Glutamatergic neuron (in vitro differentiated cells): ENCODE data around the gene RASA3. TPM values are rescaled to one million over a fixed set of nuclear protein-coding genes. Genes with fewer than 3 reads are reported as not detected.

ENCODE experiments used
- DNase-seq: peaks from one replicate; pipeline ENCODE4 v3.0.0; 2022
- H3K27ac Mint-ChIP-seq: one replicate; pipeline ENCODE4 v1.8.0; 2020; ENCODE audit warnings: mild to moderate bottlenecking, mixed read lengths, inconsistent platforms; ENCODE audit not compliant: unreplicated experiment
- H3K27me3 Mint-ChIP-seq: one replicate; pipeline ENCODE4 v1.8.0; 2020; ENCODE audit warnings: mild to moderate bottlenecking, moderate library complexity, mixed read lengths, inconsistent platforms; ENCODE audit not compliant: unreplicated experiment
- H3K36me3 Mint-ChIP-seq: one replicate; pipeline ENCODE4 v1.8.0; 2020; ENCODE audit warnings: mild to moderate bottlenecking, mixed read lengths, inconsistent platforms; ENCODE audit not compliant: unreplicated experiment
- H3K4me1 Mint-ChIP-seq: one replicate; pipeline ENCODE4 v1.8.0; 2020; ENCODE audit warnings: mild to moderate bottlenecking, low read depth, mixed read lengths, inconsistent platforms; ENCODE audit not compliant: unreplicated experiment
- H3K4me3 Mint-ChIP-seq: one replicate; pipeline ENCODE4 v1.8.0; 2020; ENCODE audit warnings: mild to moderate bottlenecking, mixed read lengths, inconsistent platforms; ENCODE audit not compliant: unreplicated experiment
- H3K9me3 Mint-ChIP-seq: one replicate; pipeline ENCODE4 v1.8.0; 2020; ENCODE audit warnings: mild to moderate bottlenecking, moderate library complexity, mixed read lengths, inconsistent platforms; ENCODE audit not compliant: unreplicated experiment
- total RNA-seq: library from RNA; stranded (reverse); fragmentation: NEBNext Ultra II Directional; extraction: Animal tissue kit (Norgen Biotek cat#: 25700); gene quantifications from one replicate; pipeline ENCODE4 v1.2.1, GENCODE V29; 2021; ENCODE audit not compliant: unreplicated experiment
- TF ChIP-seq, protein P1 (sequence below): fragments of 200-600 bp; sonication (generic); IDR thresholded peaks from one replicate; pipeline ENCODE4 v1.5.0; 2021; ENCODE audit not compliant: partially characterized antibody, unreplicated experiment

RASA3 gene
- total RNA-seq, 1 donor from 2014 or later: 15.2 TPM

DNA sequence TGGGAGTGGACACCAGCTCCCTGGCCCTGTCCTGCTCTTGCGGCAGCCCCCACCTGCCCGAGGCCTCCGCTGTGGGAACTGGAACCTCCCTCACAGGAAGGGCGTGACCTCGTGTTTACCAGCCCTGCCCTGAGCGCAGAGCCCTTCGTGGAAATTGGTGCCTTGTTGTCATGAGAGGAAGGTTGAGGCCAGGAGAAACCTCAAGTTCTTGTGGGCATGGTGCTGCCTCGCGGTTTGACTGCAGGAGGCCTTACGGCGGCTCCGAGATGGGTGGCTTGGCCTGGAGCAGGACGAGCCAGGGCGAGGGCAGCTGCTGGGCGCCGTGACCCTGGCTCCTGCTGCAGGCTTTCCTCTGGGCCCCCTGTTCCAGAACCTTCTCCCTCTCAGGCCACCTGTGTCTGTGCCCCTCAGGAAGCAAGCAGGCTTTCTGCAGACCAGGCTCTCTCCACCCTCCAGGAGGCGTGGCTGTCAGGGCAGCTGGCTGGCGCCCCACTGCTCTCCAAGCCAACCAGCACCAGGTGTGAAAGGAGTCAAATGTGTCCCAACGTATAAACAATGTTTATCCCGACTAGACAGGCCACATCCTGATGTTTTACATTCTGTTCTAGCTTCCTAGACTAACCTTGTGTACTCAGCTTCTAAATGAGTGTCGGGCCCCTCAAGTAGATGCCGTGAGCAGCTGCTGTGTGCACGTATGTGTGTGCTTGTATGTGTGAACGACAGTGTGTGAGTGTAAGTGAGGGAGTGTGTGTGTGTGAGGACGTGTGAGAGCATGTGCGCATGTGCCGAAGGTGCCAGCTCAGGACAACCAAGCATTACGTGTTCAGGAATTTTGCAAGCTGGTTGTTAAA, 10.4 kb upstream of the RASA3 start:
- Mint-ChIP-seq H3K4me1 (peaks cover 25% of the 10 kb centered on the region), H3K27ac (no peak overlapping the region), H3K4me3 (no peak overlapping the region), H3K36me3 (peaks cover under 1% of the 10 kb centered on the region), H3K9me3 (peaks cover 6% of the 10 kb centered on the region), H3K27me3 (peaks cover 7% of the 10 kb centered on the region)
- TF ChIP-seq, protein P1, sequence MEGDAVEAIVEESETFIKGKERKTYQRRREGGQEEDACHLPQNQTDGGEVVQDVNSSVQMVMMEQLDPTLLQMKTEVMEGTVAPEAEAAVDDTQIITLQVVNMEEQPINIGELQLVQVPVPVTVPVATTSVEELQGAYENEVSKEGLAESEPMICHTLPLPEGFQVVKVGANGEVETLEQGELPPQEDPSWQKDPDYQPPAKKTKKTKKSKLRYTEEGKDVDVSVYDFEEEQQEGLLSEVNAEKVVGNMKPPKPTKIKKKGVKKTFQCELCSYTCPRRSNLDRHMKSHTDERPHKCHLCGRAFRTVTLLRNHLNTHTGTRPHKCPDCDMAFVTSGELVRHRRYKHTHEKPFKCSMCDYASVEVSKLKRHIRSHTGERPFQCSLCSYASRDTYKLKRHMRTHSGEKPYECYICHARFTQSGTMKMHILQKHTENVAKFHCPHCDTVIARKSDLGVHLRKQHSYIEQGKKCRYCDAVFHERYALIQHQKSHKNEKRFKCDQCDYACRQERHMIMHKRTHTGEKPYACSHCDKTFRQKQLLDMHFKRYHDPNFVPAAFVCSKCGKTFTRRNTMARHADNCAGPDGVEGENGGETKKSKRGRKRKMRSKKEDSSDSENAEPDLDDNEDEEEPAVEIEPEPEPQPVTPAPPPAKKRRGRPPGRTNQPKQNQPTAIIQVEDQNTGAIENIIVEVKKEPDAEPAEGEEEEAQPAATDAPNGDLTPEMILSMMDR: no peak
- no peak for DNase-seq

- DNase-seq: no peak
These were observed 9.7 kb upstream of the RASA3 start for GRCh38 chr13:114142137-114142550.

GRCh38 chr13:114141261-114141996, 9.0 kb upstream of the RASA3 start:
- Mint-ChIP-seq H3K4me3 (no peak overlapping the region), H3K9me3 (peaks cover 11% of the 10 kb centered on the region), H3K27ac (no peak overlapping the region), H3K36me3 (peaks cover 3% of the 10 kb centered on the region), H3K4me1 (peaks cover 19% of the 10 kb centered on the region), H3K27me3 (peaks cover 10% of the 10 kb centered on the region)
- TF ChIP-seq, protein P1: no peak
- no peak for DNase-seq

More at GRCh38 chr13:114142137-114142550, 9.7 kb upstream of the RASA3 start:
- H3K4me1 Mint-ChIP-seq: peaks cover 25% of the 10 kb centered on the region
- H3K27me3 Mint-ChIP-seq: peaks cover 10% of the 10 kb centered on the region
- peaks cover 8% of the 10 kb centered on the region for H3K9me3 Mint-ChIP-seq
- no peak overlapping the region for H3K4me3 Mint-ChIP-seq
- TF ChIP-seq, protein P1: no peak
- no peak overlapping the region for H3K27ac Mint-ChIP-seq
- H3K36me3 Mint-ChIP-seq: peaks cover 3% of the 10 kb centered on the region

DNA sequence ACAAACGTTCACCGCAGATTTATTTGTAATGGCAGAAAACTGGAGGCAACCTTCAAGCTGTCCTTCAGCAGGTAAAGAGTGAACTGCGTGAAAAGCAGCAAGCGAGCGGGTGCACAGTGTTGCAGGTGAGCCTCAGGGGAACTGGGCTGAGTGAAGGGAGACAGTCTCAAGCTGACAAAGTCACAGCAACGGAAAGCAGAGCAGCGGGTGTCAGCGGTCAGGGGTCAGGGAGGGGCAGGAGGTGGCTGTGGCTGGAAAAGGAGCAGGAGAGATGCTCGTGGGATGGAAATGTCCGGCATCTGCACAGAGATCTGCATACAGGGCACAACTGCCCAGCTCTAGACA, 8.5 kb upstream of the RASA3 start:
- no peak for DNase-seq
- H3K9me3 Mint-ChIP-seq: peaks cover 8% of the 10 kb centered on the region
- no peak overlapping the region for H3K27ac Mint-ChIP-seq
- TF ChIP-seq, protein P1: no peak
- peaks cover 3% of the 10 kb centered on the region for H3K36me3 Mint-ChIP-seq
- H3K4me1 Mint-ChIP-seq: peaks cover 14% of the 10 kb centered on the region
- H3K4me3 Mint-ChIP-seq: no peak overlapping the region
- peaks cover 10% of the 10 kb centered on the region for H3K27me3 Mint-ChIP-seq
